Fibroblast of lung (primary cell): ENCODE results near the gene CREBL2.

Experiments used
- CTCF ChIP-seq, 2 donors: IDR thresholded peaks in 1 of 2; conservative IDR thresholded peaks in 1 of 2; 1 replicate in 1 of 2; 2 replicates in 1 of 2; pipeline ENCODE4 v1.5.1; 2011 to 2012; ENCODE audit warnings: low read length in 2 of 2, control low read depth in 1 of 2, inconsistent platforms in 1 of 2, low read depth in 1 of 2, mild to moderate bottlenecking in 1 of 2
- EZH2 ChIP-seq: IDR thresholded peaks from 2 replicates; pipeline ENCODE4 v1.5.1; 2012; ENCODE audit warnings: low read length, control low read depth, mild to moderate bottlenecking; ENCODE audit errors: missing control alignments

- TF ChIP-seq CTCF (conservative IDR thresholded peaks at IDR 0.05 in 1 of 2, IDR thresholded peaks at IDR 0.05 in 1 of 2; ENCODE audit: low read depth in 1 of 2, low read length in 2 of 2) (no peak), EZH2 (no peak)
Measured at GRCh38 chr12:12641650-12642049, 30.0 kb downstream of the CREBL2 start.
